Ecto neural progenitor cell (in vitro differentiated cells): ENCODE measurements around the gene H1-8.
A peak's percentile ranks its signal among the peaks of the same experiment; 100 is the strongest.

ENCODE experiments used
- DNase-seq: peaks from one replicate; pipeline ENCODE4 v3.0.0-alpha.2; 2018; ENCODE audit warnings: low spot score

The H1-8 gene

DNA sequence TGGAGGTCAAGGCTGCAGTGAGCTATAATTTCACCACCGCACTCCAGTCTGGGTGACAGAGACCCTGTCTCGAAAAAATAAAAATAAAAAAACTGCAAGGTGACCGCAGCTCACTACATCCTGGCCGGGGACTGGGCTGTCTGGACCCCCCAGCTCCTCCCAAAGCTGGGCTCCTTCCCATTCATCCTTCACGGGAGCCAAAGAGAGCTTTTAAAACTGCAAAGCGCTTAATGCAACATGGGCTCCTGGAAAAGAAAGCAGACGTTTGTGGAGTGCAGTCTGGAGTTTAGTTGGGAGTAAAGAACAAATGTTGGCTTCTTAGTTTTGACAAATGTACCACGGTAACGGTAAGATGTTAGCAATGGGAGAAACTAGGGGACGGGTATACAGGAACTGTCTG, 51.4 kb downstream of the H1-8 start:
- no peak for DNase-seq

DNA sequence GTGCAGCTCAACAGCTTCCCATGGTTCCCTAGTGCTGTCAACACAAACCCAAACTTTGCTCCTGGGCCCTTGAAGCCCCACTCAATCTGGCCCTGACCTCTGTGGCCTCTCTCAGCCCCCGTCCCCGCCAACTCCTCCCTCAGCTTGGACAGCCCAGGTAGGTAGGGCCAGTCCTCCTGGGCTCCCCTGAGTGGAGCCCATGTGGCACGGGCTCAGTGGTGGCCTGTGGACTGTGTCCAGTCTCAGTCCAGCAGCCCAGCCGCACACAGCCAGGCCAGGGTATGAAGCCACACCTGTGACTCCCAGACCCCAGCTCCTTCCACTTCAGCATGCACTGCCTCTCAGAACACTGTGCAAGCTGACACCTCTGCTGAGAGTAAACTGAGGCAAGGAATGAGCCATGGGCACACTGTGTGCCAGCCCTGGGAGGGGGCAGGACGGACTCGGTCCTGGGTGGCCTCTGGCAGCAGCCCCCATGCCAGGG, 52.0 kb downstream of the H1-8 start:
- DNase-seq, result no peak

- no peak for DNase-seq
Observed at GRCh38 chr3:129595544-129596193, 52.7 kb downstream of the H1-8 start.

DNA sequence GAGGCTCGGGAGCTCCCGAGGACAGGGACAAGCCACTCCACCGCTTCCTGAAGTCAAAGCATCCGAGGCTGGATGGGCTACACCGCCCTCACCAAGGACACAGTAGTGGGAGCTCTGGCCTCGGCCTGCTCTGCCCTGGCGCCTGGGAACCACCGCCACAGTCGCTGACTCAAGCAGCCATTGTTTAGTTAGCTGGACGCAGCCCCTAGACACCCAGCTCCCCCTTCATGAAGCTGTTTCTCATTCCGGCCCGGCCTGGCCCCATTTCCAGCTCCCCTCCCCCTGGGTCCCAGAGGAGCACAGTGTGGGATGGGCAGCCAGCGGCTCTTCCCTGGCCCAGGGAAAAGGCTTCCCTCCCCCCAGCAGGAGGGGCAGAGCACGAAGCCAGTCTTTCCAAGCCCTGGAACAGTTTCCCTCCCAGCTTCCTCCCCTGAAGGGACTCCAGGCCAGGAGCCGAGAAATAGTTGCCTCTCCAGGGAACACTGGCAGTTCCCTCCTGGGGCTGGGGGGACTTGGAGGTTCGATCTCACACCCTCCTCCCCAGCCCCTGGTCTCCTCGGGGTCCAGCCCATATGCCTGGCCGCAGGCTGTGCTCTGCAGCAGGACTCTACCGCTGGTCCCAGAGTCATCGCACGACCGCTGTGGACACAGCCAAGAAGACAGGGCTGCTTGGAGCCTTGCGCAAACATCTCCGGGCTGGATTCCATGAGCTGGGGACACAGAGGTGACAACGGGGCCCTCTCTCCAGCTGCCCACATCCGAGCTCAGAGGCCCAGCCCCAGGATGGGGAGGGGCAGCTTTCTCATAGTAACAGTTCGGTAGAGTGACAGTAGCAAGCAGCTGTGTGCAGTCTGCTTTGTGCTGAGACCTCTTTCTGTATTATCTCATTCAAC, 53.5 kb downstream of the H1-8 start:
- DNase-seq, result peak; percentile 69

- no peak for DNase-seq
Observed at GRCh38 chr3:129597087-129597999, 54.4 kb downstream of the H1-8 start.

DNA sequence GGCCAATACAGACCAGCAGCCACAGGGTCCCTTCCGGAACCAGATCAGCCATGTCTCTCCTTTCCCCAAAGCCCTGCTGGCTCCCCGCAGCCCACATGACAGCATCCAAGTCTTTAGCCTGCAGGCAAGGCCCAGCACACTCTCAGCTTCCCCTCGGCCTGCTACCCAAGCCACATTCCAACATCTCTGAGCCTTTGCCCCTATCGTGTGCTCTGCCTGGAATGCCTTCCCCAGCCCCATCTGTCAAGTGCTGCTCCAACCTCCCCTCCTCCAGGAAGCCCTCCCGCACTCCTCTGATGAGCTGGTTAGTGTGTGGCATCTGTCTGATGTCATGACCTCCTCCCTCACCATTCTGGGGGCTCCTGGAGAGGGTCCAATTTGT, 55.0 kb downstream of the H1-8 start:
- DNase-seq, result no peak

DNA sequence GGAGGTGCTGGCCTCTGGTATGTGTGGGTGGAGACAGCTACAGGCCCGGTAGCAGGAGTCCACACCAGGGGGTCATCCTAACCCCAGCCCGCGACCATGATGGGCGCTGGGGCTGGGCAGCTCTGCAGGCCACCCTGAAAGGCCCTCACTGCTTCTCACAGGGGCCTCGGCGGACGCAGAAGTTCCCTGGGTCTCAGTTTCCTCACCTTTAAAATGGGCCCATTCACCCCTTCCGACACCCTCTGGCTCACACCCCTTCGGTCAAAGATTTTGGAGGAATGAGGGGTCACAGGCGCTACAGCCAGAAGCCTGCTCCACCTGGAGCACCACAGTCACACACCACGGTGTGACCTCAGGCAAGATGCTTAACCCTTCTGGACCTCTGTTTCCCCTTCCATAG, 55.5 kb downstream of the H1-8 start:
- no peak for DNase-seq

DNA sequence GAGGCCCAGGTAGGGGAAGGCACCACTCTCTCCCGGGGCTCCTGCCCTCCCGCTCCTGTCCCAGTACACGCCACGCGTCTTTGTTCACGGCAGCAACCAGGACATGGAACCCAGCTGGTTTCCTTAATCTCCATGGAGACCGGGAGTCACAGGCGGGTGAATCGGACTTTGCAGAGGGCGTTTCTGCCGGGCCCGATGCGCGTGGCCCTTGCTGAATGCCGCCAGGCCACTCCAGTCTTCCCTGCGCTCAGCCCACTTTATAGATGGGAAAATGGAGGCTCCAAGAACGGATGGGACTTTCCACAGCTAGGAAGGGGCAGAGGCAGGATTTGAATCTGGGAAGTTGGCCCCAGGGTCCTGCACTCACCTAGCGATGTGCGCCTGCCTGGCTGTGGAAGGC, 56.1 kb downstream of the H1-8 start:
- DNase-seq, result no peak

- DNase-seq, result no peak
Observed at GRCh38 chr3:129599607-129600006, 56.6 kb downstream of the H1-8 start.

- DNase-seq, result no peak
Observed at GRCh38 chr3:129600348-129600747, 57.4 kb downstream of the H1-8 start.
